Measurements from ENCODE around the gene GPR161.

The GPR161 gene

DNA sequence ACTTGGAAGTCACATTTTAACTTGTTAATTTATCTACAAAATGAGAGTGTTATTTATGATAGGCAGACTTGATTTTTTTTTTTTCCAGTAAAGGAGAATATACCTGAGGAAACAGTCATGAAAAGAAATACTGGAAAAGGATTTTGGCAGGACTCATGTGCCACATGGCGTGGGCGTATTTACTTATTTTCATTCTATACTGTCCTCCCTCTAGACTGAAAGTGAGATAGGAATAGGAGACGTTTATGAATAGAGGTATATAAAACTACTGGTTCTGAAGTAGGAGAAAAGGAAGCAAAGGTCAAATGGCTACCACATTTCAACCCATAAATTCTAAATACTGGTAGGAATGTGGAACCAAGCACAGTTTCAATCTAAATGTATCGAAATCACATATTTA lies 105.1 kb downstream of the GPR161 start:
- no peak for DNase-seq (ENCODE audit: low read depth in 2 of 2)

DNA sequence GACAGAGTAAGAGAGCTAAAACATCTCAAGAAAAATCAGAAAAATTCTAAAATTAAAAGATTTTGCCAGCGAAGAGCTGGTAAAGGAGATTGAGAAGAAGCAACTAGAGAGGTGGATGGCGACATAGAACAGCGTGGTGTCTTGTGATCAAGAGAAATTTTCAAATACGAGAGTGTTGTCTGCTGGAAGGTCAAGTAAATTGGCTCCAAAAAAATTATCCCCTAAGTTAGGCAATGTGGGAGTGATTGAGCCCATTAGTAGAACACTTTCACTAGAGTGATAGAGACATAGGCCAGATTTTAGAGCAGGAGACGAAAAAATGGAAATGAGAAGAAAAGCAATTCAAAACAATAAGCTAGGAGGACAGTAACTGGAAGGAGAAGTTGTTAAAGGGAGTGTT lies 105.5 kb downstream of the GPR161 start:
- no peak for DNase-seq (ENCODE audit: low read depth in 2 of 2)
